ENCODE data around the gene THOP1. TPM values are rescaled to one million over a fixed set of nuclear protein-coding genes. Genes with fewer than 3 reads are reported as not detected.

THOP1 gene
- total RNA-seq, 4 donors from 2014 or later, result 35.8 to 91.8 (median 42.9) TPM

DNA sequence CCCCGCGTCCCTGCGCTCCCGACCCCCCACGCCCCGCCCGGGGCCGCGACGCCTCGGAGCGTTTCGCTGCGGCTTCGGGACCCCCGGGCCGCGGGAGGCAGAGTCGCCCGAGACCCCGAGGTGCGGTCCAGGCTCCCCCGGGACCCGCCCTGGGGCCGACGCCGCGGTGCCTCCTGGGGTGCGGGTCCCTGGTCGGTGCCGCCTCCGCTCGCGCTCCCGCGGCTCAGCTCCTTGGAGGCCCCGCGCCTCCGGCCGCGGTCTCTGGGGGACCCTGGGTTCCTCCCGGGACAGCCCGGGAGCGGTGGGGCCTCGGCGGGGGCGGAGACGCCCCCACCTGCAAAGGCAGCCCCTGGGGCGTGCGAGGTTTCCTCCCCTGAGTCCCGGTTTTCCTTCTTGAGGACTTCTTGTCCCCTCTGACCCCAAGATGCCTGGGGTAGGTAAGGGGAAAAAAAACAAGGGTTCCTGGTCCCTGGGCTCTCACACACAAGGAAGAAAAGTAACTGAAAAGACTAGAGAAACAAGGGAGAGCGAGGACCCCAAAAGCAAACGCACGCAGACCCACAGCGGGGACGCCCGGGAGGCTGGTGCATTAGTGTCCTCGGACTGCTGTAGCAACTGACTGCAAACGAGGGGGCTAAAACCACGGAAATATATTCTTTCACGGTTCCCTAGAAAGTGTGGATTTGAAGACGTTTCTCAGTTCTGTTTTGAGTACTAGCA is 56.7 kb downstream of the THOP1 start:
- Histone ChIP-seq H3K27me3 (no peaks in the 10 kb centered on the region), H3K9me3 (peaks cover 0 to 61% (median 3%) of the 10 kb centered on the region in 4 donors), H3K4me3 (peak overlapping the region; percentile 70 to 96 (median 85)), H3K27ac (peak overlapping the region; percentile 36 to 89 (median 64)), H3K4me1 (peaks cover 0 to 14% (median 10%) of the 10 kb centered on the region in 4 donors), H3K36me3 (peaks cover 0 to 46% (median 0%) of the 10 kb centered on the region in 3 donors)
- no peak for DNase-seq (ENCODE audit: low spot score in 2 of 2)
- WGBS, 2 donors, result 5 to 7% methylated on average over 19 to 23 of the region's 62 CpGs
- TF ChIP-seq POLR2A (IDR thresholded peaks at IDR 0.05), result no peak
- TF ChIP-seq EP300 (IDR thresholded peaks at IDR 0.05), result no peak
- TF ChIP-seq, protein P1, sequence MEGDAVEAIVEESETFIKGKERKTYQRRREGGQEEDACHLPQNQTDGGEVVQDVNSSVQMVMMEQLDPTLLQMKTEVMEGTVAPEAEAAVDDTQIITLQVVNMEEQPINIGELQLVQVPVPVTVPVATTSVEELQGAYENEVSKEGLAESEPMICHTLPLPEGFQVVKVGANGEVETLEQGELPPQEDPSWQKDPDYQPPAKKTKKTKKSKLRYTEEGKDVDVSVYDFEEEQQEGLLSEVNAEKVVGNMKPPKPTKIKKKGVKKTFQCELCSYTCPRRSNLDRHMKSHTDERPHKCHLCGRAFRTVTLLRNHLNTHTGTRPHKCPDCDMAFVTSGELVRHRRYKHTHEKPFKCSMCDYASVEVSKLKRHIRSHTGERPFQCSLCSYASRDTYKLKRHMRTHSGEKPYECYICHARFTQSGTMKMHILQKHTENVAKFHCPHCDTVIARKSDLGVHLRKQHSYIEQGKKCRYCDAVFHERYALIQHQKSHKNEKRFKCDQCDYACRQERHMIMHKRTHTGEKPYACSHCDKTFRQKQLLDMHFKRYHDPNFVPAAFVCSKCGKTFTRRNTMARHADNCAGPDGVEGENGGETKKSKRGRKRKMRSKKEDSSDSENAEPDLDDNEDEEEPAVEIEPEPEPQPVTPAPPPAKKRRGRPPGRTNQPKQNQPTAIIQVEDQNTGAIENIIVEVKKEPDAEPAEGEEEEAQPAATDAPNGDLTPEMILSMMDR (IDR thresholded peaks at IDR 0.05), result no peak

DNA sequence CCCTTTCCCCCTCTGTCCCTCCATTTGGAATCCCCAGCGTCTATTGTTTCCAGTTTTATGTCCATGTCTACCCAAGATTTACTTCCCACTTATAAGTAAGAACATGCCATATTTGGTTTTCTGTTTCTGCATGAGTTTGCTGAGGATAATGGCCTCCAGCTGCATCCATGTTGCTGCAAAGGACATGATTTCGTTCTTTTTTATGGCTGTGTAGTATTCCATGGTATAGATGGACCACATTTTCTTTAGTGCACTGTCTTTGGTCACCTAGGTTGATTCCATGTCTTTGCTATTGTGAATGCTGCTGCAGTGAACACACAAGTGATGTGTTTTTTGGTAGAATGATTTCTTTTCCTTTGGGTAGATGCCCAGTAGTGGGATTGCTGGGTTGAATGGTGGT is 59.8 kb downstream of the THOP1 start:
- no peak for TF ChIP-seq EP300 (IDR thresholded peaks at IDR 0.05)
- TF ChIP-seq, protein P1 (IDR thresholded peaks at IDR 0.05), result no peak
- no peak for TF ChIP-seq POLR2A (IDR thresholded peaks at IDR 0.05)
- no peak for DNase-seq (ENCODE audit: low spot score in 2 of 2)
- no peaks in the 10 kb centered on the region for H3K27me3 ChIP-seq
- peaks cover 0 to 14% (median 10%) of the 10 kb centered on the region in 4 donors for H3K4me1 ChIP-seq
- WGBS, 2 donors, result 93 to 96% methylated on average over 2 of the region's 2 CpGs
- H3K4me3 ChIP-seq, result no peak overlapping the region
- peaks cover 0 to 58% (median 0%) of the 10 kb centered on the region in 3 donors for H3K36me3 ChIP-seq
- no peak overlapping the region for H3K27ac ChIP-seq
- peaks cover 0 to 62% (median 13%) of the 10 kb centered on the region in 4 donors for H3K9me3 ChIP-seq

DNA sequence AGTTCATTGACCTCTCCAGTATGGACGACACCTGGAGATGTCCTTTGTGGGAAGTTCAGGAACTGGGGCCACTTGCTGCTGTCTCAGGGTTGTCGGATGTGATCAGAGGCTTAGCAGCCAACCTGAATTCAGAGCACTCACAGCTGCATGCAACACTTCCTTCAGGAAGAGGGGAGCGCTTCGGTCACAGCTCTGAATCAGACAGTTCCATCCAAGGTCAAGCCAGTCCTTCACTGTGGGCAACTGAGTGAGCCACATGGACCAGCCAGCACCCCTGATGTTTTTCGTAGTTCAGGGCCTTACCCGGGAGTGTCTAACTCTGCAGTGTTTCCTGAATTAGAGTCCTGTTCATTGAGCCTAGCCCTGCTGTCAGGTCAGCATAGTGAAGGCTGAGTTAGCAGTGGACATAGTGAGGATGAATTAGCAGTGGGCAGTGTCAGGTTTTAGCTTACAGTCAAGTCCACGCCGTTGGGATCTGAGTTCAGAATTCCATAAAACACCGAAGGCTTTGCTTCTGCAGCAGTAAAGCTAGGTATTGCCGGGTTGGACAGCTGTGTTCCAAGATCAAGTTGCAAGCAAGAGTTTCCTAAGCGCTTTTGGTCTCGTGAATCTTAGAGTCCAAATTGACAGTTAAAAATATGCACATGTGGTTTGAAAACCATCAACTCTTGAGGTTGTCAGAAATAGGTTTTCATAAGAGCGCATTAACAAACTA is 61.0 kb downstream of the THOP1 start:
- Histone ChIP-seq H3K36me3 (peaks cover 3 to 71% (median 8%) of the 10 kb centered on the region in 3 donors), H3K4me1 (peaks cover 0 to 14% (median 8%) of the 10 kb centered on the region in 4 donors), H3K9me3 (peaks cover 0 to 72% (median 18%) of the 10 kb centered on the region in 4 donors), H3K27ac (no peak overlapping the region), H3K27me3 (no peaks in the 10 kb centered on the region), H3K4me3 (no peak overlapping the region)
- 84 to 86% methylated on average over 12 to 13 of the region's 13 CpGs for WGBS, 2 donors
- TF ChIP-seq POLR2A (IDR thresholded peaks at IDR 0.05) (no peak), EP300 (IDR thresholded peaks at IDR 0.05) (no peak)
- TF ChIP-seq, protein P1 (IDR thresholded peaks at IDR 0.05), result no peak
- no peak for DNase-seq (ENCODE audit: low spot score in 2 of 2)

DNA sequence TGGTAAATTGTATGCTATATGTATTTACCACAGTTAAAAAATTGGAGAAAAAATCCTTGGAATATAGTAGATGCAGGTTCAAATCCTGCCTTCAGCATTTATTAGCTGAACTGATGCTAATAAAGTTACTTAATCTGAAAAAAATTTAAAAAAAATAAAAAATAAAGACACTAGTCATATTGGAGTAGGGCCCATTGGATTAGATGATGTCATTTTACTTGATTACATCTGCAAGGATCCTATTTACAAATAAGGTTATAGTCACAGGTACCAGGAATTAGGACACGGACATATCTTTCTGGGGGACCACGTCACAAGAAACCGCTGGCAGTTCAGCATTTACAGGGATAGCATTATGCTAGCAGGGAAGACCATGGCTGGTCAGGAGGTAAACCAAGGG is 62.2 kb downstream of the THOP1 start:
- peaks cover 15 to 82% (median 19%) of the 10 kb centered on the region in 3 donors for H3K36me3 ChIP-seq

More for the DNA sequence above, 62.2 kb downstream of the THOP1 start:
- Histone ChIP-seq H3K27me3 (no peaks in the 10 kb centered on the region), H3K4me1 (peaks cover 0 to 7% (median 2%) of the 10 kb centered on the region in 4 donors), H3K4me3 (no peak overlapping the region), H3K9me3 (peaks cover 0 to 83% (median 25%) of the 10 kb centered on the region in 4 donors), H3K27ac (no peak overlapping the region)
- no peak for TF ChIP-seq EP300 (IDR thresholded peaks at IDR 0.05)
- TF ChIP-seq, protein P1 (IDR thresholded peaks at IDR 0.05), result no peak
- TF ChIP-seq POLR2A (IDR thresholded peaks at IDR 0.05), result no peak
- DNase-seq (ENCODE audit: low spot score in 2 of 2), result no peak
- 94 to 98% methylated on average over 3 of the region's 3 CpGs for WGBS, 2 donors
